ENCODE data around the gene PAWR. TPM values are rescaled to one million over a fixed set of nuclear protein-coding genes. Genes with fewer than 3 reads are reported as not detected.

The PAWR gene
- total RNA-seq, 4 donors from 2014 or later, result 57.5 to 109 (median 63.0) TPM

DNA sequence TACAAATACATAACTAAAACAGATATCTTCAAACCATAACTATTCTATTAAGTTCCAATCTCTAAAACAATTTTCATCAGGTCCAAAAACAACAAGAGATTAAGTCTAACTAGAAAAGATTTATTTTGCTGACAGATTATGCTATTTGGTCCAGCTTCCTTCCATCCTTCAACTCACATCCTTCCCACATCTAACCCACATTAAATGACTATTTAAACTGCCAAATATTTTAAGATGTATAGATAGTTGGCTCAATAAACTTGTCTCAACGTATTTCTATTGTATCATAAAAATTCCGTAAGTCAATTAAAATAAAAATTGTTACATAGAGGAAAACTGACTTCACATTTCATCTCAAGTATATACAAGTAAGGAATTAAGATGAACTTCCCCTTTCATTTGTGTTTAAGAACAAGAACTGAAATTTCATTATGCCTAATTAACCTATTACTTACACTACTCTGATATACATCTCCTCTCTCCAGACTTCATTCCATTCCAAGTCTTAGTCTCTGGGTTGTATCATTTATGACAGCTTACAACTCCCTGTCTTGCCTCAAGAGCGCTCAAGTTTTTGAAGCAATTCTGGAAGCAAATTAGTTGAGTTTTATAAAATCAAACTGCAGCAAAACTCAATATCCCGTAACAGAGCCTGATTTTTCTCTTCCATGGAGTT is 25.4 kb downstream of the PAWR start:
- no peak for DNase-seq (ENCODE audit: low spot score in 2 of 2)
- TF ChIP-seq POLR2AphosphoS5 (IDR thresholded peaks at IDR 0.05), result no peak
- no peak for TF ChIP-seq EP300 (IDR thresholded peaks at IDR 0.05)
- TF ChIP-seq CTCF (IDR thresholded peaks at IDR 0.05), result no peak
- TF ChIP-seq POLR2A (IDR thresholded peaks at IDR 0.05), result no peak
- H3K4me3 ChIP-seq, result no peak overlapping the region
- no peaks in the 10 kb centered on the region for H3K9me3 ChIP-seq
- no peaks in the 10 kb centered on the region for H3K27me3 ChIP-seq
- H3K4me1 ChIP-seq, result no peaks in the 10 kb centered on the region
- WGBS, result 51% methylated on average over 4 of the region's 4 CpGs
- no peak overlapping the region for H3K27ac ChIP-seq
- no peaks in the 10 kb centered on the region for H3K36me3 ChIP-seq

- Histone ChIP-seq H3K36me3 (no peaks in the 10 kb centered on the region), H3K4me1 (no peaks in the 10 kb centered on the region), H3K4me3 (no peak overlapping the region), H3K9me3 (no peaks in the 10 kb centered on the region), H3K27ac (no peak overlapping the region), H3K27me3 (no peaks in the 10 kb centered on the region)
- no peak for DNase-seq (ENCODE audit: low spot score in 2 of 2)
- no peak for TF ChIP-seq EP300 (IDR thresholded peaks at IDR 0.05)
- TF ChIP-seq CTCF (IDR thresholded peaks at IDR 0.05), result no peak
- no peak for TF ChIP-seq POLR2AphosphoS5 (IDR thresholded peaks at IDR 0.05)
- TF ChIP-seq POLR2A (IDR thresholded peaks at IDR 0.05), result no peak
- WGBS, result 90% methylated on average over 4 of the region's 4 CpGs
These were observed 26.2 kb downstream of the PAWR start for GRCh38 chr12:79664518-79664917.

DNA sequence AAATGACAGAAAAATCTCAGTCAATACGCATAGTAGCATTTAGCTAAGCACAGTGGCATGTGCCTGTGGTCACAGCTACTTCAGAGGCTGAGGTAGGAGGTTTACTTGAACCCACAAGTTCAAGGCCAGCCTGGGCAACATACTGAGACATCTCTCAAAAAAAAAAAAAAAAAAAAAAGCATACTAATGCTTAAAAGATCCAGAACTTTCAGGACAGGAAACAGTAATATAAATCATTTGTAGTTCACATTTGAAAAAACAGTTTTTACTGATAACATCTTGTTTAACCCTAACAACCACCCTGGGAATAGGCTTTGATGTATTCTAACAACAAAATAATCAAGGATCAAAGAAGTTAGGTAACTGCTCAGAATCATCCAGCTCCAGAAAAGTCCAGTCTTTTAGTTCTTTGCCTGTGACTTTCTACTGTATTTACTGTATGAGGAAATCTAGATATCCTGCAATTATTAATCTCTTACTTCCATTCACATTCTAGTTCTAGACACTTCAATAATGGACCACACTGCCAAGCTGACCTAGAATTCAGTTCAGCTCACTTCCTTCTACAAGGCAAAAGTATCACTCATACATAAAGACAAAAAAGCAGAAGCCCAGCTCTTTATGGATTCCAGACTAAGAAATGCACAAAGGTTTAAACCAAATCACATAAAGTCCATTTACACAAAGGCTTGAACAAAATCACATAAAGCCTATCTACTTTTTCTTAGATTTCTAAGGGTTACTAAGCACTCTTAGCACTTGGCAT is 28.5 kb downstream of the PAWR start:
- TF ChIP-seq POLR2AphosphoS5 (IDR thresholded peaks at IDR 0.05) (no peak), POLR2A (IDR thresholded peaks at IDR 0.05) (no peak), CTCF (IDR thresholded peaks at IDR 0.05) (no peak), EP300 (IDR thresholded peaks at IDR 0.05) (no peak)
- DNase-seq (ENCODE audit: low spot score in 2 of 2), result no peak
- Histone ChIP-seq H3K27me3 (no peaks in the 10 kb centered on the region), H3K36me3 (no peaks in the 10 kb centered on the region), H3K9me3 (no peaks in the 10 kb centered on the region), H3K27ac (no peak overlapping the region), H3K4me3 (no peak overlapping the region), H3K4me1 (no peaks in the 10 kb centered on the region)
- 93% methylated on average over 1 of the region's 1 CpG for WGBS

- H3K4me1 ChIP-seq, result no peaks in the 10 kb centered on the region
These were observed 29.1 kb downstream of the PAWR start for GRCh38 chr12:79661629-79662028.

More at GRCh38 chr12:79661629-79662028, 29.1 kb downstream of the PAWR start:
- Histone ChIP-seq H3K27me3 (no peaks in the 10 kb centered on the region), H3K27ac (no peak overlapping the region), H3K9me3 (no peaks in the 10 kb centered on the region), H3K36me3 (no peaks in the 10 kb centered on the region), H3K4me3 (no peak overlapping the region)
- no peak for DNase-seq (ENCODE audit: low spot score in 2 of 2)
- TF ChIP-seq POLR2AphosphoS5 (IDR thresholded peaks at IDR 0.05) (no peak), POLR2A (IDR thresholded peaks at IDR 0.05) (no peak), CTCF (IDR thresholded peaks at IDR 0.05) (no peak)
